Stimulated activated CD4-positive, alpha-beta T cell treated with anti-CD3 and anti-CD28 coated beads, Interleukin-4, amount 100 ng/mL, for 4 hours (primary cell): ENCODE results near the gene PGAM2.
A peak's percentile ranks its signal among the peaks of the same experiment; 100 is the strongest.

ENCODE experiments used
- DNase-seq, 2 experiments: peaks; one replicate each; pipeline ENCODE4 v3.0.0-alpha.2; 2020

PGAM2 gene

DNA sequence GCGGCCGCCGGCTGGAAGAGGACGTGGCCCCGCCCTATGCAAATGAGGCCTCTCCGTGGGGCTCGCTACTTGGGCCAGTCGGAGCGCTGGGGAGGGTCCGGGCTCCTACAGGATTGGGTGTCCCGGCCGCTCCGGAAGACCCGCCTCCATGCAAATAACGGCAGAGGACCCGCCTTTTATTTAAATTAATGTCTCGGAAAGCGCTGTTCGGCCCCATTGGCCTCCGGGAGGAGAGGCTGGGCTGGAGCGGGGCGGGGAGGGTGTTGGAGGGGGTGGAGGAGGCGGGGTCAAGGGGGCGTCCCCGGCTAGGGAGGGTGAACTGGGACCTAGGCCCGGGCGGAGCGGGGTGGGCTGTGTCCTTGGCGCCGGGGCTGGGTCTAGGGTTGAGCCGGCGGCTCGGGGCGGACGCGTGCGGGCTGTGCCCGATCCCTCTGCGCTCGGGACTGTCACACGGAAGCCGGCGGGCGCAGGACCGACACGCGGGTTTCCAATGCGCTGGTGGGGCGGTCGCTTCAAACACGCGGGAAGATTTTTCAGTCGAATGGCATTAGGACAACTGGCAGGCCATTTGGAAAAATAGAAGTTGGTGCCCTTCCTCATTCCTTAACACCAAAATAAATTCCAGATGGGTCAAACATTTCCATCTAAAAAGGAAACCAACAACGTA, 17.3 kb upstream of the PGAM2 start:
- peak; percentile 96 to 99 for DNase-seq

DNA sequence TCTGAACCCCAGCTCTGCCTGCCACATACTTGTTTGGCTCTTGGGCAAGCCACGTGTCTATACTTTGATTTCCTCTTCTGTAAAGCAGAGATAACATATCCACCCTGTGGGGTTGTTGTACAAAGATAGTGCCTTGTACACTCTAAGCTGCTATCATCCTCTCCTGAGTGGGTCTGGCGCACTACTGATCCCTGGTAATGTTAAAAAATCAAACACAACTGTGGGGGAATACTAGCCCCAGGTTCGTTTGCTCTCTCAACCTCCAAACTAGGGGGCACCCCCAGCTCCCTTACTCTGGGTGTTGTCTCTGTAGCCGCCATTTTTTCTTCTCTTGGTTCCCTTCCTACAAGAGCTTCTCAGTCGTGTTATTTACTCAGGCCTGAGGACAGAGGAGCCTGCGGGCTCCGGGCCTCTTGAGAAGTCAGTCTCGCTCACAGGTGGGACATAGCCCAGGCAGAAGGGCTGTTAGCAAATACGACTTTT, 15.9 kb upstream of the PGAM2 start:
- peak in 1 of 2 experiments; percentile 15 for DNase-seq

DNA sequence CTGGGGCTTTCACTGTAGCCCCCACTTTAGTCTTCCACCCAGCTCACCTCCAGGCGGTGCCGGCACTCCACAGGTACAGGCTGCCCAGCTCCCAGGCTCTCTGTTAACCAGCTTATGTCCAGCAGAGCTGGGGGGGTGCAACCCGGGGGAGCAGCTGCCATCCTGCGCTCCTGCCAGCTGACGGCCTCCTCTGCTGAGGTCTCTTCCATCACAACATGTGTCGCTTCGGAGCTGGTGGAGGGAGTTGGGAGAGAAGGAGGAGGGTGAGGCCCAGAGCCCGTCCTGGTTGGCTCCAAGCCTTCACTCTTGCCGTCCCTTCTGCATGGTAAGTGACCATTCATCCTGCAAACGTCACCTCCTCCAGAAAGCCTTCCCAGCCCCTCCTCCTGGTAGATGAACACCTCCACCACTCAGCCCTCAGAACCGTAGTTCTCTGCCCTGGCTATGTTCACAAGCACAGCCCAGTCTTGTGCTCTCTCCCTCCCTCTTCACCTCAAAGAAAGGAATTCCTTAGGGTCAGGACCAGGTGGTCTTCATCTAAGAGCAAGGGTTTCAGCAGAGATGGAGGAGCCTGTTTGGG, 15.4 kb upstream of the PGAM2 start:
- DNase-seq: no peak

DNA sequence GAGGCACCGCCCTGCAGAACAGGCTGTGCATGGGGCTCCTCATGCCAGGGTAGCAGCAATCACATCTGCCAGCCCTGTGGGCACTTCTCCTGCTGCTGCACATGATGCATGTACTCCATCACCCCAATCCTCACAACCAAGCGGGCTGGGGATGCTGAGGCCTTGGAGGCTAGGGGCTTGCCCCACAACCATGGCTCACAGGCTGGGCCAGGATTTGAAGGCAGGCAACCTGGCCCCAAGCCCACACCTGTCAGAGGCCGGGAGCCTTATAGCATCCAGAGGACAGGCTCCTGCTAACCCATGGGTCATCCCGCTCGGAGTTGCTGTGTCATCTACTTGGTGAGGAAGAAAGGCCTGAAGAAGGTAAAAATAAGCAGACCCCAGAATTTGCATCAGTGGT, 14.8 kb upstream of the PGAM2 start:
- DNase-seq: no peak

DNA sequence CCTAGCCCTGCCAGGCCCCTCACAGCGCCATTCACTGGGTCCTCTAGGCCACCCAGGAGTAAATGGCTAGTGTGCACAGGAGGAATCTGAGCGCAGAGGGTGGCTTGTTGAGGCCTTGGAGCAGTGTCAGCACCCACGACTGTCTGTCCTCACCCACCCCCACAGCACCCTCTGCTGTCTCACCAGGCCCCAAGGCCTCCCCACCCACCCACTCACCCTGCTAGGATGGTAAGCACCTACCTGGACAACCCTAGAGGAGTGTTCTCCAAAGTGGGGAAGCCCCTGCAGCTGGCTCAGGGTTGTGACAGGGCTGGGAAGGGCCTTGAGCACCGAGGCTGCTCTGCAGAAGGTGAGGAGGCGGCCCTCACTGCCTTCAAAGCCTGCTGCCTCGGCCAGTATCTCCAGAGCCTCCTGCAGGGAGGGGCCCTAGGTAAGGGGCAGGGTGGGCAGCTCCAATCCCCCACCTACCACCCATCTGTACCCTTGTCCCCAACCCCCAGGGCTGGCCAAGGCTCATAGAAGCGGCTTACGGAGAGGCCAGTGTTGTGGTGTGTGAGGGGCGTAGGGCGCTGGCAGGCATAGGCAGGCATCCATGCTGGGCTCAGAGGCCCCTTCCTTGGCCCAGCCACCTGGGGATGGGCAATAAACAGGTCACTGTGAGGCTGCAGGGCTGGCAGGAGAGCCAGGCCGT, 14.1 kb upstream of the PGAM2 start:
- no peak for DNase-seq

DNA sequence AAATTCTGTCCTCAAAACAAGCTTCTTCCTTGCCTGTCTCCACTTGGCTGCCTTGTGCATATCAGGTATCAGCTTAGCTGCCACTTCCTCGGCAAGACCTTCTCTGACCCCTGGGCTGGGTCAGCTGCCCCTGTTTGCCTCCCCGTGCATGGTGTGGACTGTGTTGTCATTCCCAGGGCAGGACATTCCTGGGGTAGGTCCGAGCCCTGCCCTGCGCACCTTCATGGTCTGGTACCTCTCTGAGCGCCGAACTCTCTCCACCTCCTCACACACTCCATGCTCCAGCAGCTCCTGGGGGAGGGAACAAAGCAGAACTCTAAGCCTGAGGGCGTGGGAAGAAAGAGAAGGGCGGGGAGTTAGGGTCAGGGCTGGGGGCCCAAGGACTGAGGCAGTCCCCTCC, 13.2 kb upstream of the PGAM2 start:
- no peak for DNase-seq

DNA sequence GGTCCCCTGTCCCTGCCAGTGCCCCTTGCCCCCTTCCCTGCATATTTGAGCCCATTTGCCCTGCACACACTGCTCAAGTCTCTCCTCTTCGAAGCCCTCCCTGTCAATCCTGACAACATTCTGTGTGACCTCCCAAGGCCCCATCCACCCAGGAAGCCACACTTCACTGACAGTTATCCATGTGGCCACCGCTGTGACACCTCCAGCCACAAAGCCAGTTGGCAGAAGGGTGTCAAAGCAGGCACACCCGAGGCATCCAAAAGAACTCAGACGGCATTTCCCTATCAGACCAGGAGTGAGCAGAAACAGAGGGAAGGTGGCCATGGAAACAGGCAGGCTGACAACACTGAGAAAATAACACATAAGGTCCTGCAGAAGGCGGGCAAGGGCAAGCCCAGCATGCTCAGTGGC, 12.3 kb upstream of the PGAM2 start:
- DNase-seq: no peak

DNA sequence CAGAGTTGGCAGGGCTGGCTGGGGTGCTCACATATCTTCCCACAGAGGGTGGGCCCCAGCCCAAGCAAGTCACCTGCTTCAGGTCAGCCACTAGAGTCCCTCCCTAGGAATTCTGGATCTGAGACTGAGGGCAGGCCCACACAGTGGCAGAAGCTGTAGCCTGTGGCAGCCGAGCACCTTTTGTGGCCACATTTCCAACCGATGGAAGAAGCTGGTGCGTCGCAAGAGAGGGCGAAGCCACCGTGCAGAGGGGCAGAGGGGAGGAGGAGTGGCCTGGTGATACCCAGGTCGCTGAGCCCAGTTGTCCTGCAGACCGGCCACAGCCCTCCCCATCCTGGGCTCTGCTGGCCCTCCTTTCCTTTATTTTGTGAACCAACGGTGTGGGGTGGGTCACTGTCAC, 11.7 kb upstream of the PGAM2 start:
- DNase-seq: no peak

DNA sequence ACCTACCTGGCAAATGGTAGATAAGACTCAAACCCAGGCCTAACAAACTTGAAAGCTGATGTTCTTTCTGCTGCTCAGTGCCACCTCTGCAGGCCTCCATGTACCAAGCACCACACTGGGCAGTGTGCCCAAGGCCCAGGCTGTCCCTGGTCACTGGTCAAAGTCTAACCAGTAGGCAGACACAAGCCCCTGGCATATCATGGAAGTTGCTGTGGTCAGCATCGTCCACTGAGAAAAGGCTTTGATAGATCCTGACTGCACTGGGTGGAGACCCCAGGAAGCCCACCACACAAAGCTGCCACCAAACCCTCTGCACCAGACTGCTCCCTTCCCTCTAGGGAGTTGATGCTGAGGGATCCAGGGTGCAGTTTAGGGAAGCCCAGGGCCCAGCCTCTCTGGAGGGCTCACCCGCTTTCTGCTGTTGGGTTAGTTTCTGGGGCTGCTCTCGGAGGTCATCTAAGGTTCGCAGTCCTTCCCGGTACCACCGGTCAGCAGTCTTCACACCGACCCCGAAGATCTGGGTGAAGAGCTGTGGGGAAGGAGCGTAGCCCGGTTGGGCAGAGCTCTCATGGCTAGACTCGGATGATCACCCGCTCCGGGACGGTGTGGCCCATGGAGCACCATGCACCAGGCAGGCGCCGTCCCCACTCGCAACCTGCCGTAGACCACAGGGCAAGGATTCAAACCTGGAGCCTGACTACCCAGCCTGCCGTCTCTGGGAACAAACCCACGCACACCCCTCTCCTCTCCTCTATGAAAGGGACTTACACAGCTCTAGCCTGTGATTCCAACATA, 10.9 kb upstream of the PGAM2 start:
- no peak for DNase-seq

DNA sequence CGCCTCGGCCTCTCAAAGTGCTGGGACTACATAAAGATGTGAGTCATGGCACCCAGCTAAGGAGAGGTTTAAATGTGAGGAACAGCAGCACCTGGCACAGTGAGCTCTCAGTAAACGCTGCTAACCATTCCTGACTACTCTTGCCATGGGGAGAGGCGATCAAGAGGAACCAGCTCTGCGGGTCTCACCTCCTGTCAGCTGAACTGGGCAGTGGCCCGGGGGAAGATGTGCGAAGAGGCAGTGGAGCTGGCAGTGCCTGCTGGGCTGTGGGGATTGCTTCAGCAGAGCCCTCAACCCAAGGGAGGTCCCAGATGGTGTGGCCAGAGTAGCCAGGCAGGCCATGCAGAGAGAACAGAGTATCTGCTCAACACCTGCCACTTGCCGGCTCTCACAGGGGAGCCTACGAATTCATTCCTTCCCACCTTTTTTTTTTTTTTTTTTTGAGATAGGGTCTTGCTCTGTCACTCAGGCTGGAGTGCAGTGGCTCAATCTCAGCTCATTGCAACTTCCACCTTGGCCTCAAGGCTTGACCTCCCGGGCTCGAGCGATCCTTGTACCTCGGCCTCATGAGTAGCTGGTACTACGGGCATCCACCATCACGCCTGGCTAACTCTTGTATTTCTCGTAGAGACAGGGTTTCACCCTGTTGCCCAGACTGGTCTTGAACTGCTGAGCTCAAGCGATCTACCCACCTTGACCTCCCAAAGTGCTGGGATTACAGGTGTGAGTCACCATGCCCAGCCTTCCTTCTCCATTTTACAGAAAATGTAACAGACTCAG, 10.1 kb upstream of the PGAM2 start:
- no peak for DNase-seq

DNA sequence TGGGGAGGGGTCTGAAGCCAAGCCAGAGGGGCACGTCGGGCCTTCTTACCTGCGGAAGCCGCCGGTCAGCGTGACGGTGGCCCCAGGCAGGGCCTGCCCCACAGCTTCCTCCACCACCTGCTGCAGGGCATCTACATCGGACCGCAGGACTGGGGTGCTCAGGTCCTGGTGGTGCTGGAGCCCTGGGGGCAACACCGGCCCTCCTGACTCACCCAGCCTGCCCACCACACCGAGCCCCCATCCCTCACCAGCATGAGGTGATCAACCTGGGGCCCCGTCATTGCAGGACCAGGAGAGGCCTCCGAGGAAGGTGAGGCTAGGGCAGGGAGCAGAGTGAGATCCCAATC, 9.0 kb upstream of the PGAM2 start:
- no peak for DNase-seq

DNA sequence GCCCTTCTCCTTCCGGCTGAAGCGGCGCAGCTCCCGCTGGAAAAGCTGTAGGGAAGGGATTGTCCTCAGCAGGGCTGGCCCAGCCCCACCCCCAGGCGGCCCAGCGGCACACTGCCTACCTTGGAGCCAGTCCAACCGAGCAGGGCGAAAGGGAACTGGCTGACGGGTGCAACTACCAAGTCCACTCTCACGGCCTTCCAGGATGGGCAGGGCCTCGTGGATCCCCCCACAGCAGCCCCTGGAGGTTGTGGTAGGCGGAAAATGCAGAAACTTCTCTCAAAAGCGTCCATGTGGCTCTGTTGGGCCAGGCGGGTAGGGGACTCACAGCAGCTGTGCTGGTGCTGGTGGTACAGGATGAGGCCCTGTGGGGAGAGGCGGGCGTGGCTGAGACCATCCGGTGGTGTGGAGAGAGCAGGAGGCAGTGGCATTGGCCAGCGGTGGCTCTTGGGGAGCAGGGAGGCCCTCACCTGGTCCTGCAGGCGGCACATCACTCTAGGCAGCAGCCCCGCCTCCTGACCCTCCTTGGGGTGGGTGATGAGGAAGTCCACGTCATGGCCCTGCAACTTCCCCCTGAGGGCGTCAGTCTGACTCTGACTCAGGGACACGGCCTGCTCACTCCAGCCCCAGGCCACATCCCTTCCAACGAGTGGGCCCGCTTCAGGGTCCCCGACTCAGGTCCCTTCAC, 8.4 kb upstream of the PGAM2 start:
- DNase-seq: peak in 1 of 2 experiments; percentile 42

DNA sequence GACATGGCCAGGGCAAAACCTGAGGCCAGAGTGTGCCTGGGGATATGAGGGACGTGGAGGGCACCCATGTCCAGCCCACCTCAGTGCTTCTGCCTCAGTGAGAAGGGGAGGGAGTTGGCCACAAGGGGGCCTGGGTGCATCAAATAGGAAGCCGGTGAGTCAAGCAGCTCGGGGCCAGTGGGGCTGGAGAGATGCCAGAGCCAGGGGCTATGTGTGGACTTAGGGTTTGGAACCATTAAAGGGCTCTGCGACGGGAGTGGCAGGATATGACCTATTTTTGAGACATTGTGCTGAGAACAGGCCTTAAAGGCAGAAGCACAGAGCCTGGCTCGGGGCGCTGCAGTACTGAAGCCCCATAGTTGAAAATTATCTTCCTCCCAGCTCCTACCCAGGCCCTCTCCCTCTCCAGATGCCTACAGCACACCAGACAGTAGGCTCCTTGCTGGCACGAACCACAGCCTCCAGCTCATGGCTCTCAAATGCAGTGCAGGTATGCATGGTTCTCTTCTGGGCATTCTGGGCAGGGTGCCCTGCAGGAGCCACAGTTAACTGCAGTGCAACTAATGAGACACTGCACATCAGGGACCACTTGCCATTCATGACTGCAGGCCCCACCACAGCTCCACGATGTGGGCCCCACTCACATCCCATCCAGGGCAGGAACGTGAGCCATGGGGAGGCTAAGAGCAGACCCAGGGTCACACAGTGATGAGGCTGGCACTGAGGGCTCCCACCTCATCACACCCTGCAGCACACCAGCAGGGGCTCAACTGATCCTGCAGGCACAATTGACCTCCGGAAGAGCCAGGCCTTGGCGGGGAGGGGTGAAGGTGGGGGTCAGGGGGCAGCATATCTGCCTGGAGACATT, 7.2 kb upstream of the PGAM2 start:
- peak in 1 of 2 experiments; percentile 25 for DNase-seq

DNA sequence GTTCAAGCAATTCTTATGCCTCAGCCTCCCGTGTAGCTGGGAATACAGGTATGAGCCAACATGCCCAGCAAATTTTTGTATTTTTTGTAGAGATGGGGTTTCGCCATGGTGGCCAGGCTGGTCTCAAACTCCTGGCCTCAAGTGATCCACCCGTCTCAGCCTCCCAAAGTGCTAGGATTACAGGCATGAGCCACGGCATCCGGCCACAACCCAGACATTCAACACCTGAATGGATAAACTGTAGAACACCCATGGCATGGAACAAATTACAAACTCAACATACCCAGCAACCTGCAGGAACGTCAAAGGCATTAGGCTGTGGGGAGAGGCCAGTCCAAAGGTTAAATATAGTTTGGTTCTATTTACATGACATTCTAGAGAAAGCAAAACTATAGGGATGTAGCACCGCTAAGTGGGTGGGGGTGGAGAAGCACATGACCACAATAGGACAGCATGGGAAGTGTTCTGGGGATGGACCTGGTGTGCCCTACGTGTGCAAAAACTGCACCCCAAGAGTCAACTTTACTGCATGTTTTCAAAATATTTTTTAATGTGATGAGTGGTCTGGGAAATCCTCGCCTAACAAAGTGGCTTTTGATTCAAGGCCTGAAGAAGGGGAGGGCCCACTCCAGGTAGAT, 6.5 kb upstream of the PGAM2 start:
- DNase-seq: no peak

DNA sequence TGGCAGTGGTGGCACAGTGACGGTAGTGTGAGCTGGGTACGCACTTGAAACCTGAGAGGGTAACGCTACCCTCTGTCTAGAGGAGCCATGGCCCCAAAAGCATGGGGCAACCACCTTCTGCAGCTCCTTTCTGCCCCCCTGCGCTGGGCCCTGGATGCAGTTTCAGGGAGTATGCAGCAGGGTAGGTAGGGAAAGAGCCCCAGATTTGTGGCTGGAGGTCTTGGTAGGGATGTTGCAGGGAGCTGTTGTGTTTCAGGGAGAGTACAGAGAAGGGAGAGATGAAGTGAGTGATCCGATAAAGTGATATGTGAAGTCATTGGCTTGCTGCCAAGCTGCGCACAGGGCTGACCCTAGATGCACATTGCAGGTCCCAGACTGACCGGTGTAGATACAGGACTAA, 2.7 kb upstream of the PGAM2 start:
- no peak for DNase-seq

DNA sequence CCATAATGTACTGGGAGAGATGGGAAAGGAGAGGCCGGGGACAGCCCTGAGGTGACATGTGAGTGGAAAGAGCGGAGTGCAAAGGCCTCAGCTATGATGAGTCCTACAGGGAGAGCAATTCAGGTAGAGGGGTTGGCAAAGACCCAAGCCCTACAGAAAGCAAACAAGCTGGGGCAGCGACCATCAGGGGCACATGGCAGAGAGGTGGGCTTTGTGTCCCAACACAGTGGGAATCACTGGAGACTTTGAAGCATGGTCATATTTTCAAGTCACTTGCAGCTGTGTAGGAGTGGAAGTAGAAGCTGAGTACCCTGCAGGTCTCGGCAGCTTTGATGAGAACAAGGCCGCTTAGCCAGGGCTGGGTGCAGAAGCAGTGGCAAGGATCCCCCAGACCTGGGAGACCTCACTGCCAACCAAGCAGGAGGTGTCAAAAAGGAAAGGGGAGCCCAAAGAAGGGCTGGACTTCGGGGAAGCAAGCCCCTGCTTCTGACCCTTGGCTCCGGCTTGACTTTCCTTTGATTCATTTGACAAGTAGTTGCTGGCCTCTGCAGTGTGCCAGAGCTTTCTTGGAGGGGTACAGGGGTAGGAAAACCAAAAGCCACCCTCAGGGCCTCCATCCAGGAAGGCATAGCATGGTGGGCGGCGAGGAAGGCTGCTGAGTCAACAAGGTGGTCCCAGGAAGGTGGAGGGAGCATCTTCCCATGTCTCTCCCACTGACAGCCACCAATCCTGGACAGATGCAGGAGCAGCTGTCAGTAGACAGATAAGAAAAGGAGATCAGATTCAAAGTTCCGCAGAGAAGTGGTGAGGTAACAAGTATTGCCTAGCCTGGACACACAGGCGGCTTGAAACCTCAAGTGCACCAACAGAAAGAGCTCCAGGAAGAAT, 1.9 kb upstream of the PGAM2 start:
- DNase-seq: no peak

DNA sequence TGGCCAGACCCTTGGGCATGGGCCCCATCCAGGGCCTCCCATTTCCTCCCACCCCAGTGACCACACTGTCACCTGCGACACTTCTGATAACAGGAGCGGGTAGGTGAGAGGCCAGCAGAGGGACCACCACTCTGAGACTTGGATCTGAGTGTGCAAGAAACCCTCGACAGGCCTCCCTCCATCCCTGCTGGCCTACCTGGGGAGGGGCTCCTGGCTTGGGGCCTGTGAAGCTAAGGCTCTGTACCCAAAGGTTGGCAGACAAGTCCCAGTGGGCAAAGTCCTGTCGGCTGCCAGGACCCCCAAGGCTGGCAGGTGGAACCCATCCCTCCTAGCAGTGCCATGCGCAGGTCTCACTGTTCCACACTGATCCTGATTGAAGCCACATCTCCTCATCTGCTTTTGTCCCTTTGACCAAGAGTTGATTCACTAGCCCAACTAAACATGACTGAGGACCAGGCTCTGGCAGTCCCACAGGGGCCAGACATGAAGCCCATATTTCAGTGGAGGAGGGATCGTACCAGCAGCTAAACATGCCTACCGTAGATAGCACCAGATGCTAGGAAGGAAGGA, 1.2 kb upstream of the PGAM2 start:
- DNase-seq: no peak

DNA sequence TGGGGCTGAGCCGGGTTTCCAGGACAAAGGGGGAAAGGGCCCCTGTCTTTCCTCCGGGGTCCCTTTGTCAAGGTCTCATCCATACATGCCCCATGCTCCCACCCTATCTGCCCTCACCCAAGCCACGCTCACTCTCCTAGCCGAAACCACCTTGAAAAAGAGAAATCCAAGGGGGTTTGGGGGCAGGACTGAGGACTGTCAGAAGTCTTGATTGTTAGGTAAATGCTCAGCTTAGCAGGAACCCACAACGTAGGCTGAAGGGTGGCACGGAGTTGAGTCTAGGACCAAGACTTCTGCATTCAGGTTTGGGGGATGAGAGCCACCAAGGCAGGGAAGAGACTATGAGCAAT, 719 bp upstream of the PGAM2 start:
- DNase-seq: no peak

DNA sequence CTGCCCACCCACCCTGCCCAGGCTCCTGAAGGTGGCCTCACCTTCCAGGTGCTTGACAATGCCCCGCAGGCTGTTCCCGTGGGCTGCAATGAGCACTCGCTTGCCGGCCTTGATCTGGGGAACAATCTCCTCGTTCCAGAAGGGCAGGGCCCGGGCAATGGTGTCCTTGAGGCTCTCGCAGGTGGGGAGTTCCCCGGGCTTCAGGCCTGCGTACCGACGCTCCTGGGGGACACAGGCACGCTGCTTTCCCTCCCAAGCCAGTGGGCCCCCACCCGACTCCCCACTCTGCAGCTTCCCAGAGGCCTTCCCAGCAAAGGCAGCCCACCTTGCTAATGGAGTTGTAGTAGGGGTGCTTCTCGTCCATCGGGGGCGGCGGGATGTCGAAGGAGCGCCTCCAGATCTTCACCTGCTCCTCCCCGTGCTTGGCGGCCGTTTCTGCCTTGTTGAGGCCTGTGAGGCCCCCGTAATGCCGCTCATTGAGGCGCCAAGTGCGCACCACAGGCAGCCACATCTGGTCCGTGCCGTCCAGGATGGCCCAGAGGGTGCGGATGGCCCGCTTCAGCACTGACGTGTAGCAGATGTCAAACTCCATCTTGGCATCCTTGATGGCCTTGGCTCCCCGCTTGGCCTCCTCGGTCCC, 456 bp downstream of the PGAM2 start:
- no peak for DNase-seq
